ENCODE measurements around the gene UBALD1. TPM values are rescaled to one million over a fixed set of nuclear protein-coding genes. Genes with fewer than 3 reads are reported as not detected.
"Not testable (repeated sequence)": the region's sequence is repeated elsewhere in the genome, so short reads cannot be mapped to it uniquely, and the experiment has no call there.

The UBALD1 gene
- total and polyA plus RNA-seq, 2 donors: 5.9 to 20.4 TPM

DNA sequence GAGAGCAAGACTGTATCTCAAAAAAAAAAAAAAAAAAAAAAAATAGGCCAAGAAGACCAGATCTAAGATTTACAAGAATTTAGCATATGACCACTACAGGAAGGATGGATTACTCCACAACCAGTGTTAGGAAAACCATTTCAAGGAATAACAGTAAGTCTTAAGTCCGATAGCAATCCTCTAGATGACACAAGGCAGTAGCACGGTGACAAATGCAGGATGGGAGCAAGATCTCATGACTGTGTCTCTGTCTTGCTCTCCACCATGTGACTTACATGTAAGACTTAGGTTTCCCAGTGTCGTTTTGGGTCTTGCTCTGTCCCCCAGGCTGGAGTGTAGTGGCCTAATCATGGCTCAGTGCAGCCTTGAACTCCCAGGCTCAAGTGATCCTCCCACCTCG lies 30.8 kb downstream of the UBALD1 start:
- Histone ChIP-seq H3K27me3 (ENCODE audit: control insufficient read depth in 2 of 2, insufficient read depth in 1 of 2, low read length in 1 of 2) (peaks cover 0 to 19% of the 10 kb centered on the region in 2 donors), H3K4me1 (ENCODE audit: control insufficient read depth in 2 of 2, insufficient read depth in 2 of 2, low read length in 2 of 2) (peaks cover 0 to 3% of the 10 kb centered on the region in 2 donors), H3K27ac (ENCODE audit: low read depth in 1 of 2, low read length in 1 of 2) (no peak overlapping the region), H3K9me3 (ENCODE audit: control insufficient read depth in 2 of 2, insufficient read depth in 1 of 2, low read length in 1 of 2) (peaks cover 1 to 11% of the 10 kb centered on the region in 2 donors), H3K4me3 (ENCODE audit: low read length in 2 of 2) (no peak overlapping the region), H3K36me3 (ENCODE audit: control insufficient read depth in 2 of 2, insufficient read depth in 2 of 2, low read length in 1 of 2) (no peaks in the 10 kb centered on the region)
- no peak for DNase-seq (ENCODE audit: low read depth in 6 of 9, low spot score in 9 of 9)
- WGBS: 96% methylated on average over 4 of the region's 4 CpGs

DNA sequence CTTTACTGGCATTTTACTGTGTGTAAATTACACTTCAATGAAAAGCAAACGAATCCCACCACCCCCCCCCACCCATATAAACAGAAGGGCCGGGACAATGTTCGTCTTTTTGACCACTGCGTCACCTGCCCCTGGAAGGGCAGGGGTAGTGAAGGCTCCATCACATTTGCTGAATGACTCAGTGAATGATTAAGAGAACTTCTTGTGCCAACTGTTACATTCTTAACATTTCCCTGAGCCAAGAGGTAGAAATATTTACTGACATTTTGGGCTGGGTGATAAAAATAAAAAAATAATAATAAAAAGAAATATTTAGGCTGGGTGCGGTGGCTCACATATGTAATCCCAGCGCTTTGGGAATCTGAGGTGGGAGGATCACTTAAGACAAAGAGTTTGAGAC lies 34.4 kb downstream of the UBALD1 start:
- no peaks in the 10 kb centered on the region for H3K27me3 ChIP-seq (ENCODE audit: control insufficient read depth in 2 of 2, insufficient read depth in 1 of 2, low read length in 1 of 2)
- WGBS: 87% methylated on average over 6 of the region's 6 CpGs
- no peaks in the 10 kb centered on the region for H3K9me3 ChIP-seq (ENCODE audit: control insufficient read depth in 2 of 2, insufficient read depth in 1 of 2, low read length in 1 of 2)
- H3K27ac ChIP-seq (ENCODE audit: low read depth in 1 of 2, low read length in 1 of 2): no peak overlapping the region
- no peak for DNase-seq (ENCODE audit: low read depth in 6 of 9, low spot score in 9 of 9)
- no peaks in the 10 kb centered on the region for H3K36me3 ChIP-seq (ENCODE audit: control insufficient read depth in 2 of 2, insufficient read depth in 2 of 2, low read length in 1 of 2)
- peaks cover 0 to 5% of the 10 kb centered on the region in 2 donors for H3K4me1 ChIP-seq (ENCODE audit: control insufficient read depth in 2 of 2, insufficient read depth in 2 of 2, low read length in 2 of 2)
- no peak overlapping the region for H3K4me3 ChIP-seq (ENCODE audit: low read length in 2 of 2)

DNA sequence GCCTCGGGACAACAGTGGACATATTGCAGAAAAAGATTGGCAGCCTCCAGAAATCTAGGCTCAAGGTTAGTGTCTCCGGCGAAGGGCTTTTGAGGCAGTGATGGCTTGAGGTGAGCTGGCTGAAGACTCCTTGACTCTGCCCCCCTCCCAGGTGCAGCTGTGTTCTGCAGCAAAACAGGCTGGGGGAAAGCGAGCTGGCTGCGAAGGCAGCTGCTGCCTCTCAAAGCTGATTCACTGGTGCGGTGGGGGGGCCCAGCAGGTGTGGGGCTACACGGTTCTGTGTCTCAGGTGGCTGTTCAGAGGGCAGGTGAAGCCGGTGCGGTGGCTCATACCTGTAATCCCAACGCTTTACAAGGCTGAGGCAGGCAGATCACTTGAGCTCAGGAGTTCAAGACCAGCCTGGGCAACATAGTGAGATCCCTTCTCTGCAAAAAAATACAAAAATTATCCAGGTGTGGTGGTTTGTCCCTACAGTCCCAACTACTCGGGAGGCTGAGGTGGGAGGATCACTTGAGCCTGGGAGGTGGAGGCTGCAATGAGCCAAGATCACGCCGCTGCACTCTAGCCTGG lies 35.6 kb downstream of the UBALD1 start:
- WGBS: 87% methylated on average over 13 of the region's 13 CpGs
- Histone ChIP-seq H3K36me3 (ENCODE audit: control insufficient read depth in 2 of 2, insufficient read depth in 2 of 2, low read length in 1 of 2) (no peaks in the 10 kb centered on the region), H3K27ac (ENCODE audit: low read depth in 1 of 2, low read length in 1 of 2) (no peak overlapping the region), H3K4me3 (ENCODE audit: low read length in 2 of 2) (no peak overlapping the region), H3K27me3 (ENCODE audit: control insufficient read depth in 2 of 2, insufficient read depth in 1 of 2, low read length in 1 of 2) (no peaks in the 10 kb centered on the region), H3K4me1 (ENCODE audit: control insufficient read depth in 2 of 2, insufficient read depth in 2 of 2, low read length in 2 of 2) (peaks cover 0 to 14% of the 10 kb centered on the region in 2 donors), H3K9me3 (ENCODE audit: control insufficient read depth in 2 of 2, insufficient read depth in 1 of 2, low read length in 1 of 2) (no peaks in the 10 kb centered on the region)
- DNase-seq (ENCODE audit: low read depth in 6 of 9, low spot score in 9 of 9): peak in 1 of 9 donors; percentile 18

DNA sequence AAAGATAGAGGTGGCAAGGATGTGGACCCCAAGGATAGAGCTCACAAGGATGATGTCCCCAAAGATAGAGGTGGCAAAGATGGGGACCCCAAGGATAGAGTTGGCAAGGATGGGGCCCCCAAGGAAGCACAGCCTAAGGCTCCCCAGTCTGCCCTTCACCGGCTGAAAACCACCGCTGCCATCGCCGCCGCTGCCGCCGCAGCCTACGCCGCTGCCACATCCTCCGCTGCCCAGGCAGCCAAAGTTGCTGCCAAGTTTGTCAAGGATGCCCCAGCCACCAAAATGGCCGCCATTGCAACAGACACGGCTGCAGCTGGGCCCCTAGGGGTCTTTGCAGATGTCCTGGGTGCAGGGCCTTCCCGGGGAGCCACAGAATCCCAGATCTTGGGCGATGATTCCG lies 38.7 kb downstream of the UBALD1 start:
- Histone ChIP-seq H3K27me3 (ENCODE audit: control insufficient read depth in 2 of 2, insufficient read depth in 1 of 2, low read length in 1 of 2) (no peaks in the 10 kb centered on the region), H3K36me3 (ENCODE audit: control insufficient read depth in 2 of 2, insufficient read depth in 2 of 2, low read length in 1 of 2) (no peaks in the 10 kb centered on the region), H3K4me3 (ENCODE audit: low read length in 2 of 2) (no peak overlapping the region), H3K9me3 (ENCODE audit: control insufficient read depth in 2 of 2, insufficient read depth in 1 of 2, low read length in 1 of 2) (no peaks in the 10 kb centered on the region), H3K27ac (ENCODE audit: low read depth in 1 of 2, low read length in 1 of 2) (no peak overlapping the region), H3K4me1 (ENCODE audit: control insufficient read depth in 2 of 2, insufficient read depth in 2 of 2, low read length in 2 of 2) (peaks cover 0 to 14% of the 10 kb centered on the region in 2 donors)
- DNase-seq (ENCODE audit: low read depth in 6 of 9, low spot score in 9 of 9): no peak
- 98% methylated on average over 15 of the region's 15 CpGs for WGBS

DNA sequence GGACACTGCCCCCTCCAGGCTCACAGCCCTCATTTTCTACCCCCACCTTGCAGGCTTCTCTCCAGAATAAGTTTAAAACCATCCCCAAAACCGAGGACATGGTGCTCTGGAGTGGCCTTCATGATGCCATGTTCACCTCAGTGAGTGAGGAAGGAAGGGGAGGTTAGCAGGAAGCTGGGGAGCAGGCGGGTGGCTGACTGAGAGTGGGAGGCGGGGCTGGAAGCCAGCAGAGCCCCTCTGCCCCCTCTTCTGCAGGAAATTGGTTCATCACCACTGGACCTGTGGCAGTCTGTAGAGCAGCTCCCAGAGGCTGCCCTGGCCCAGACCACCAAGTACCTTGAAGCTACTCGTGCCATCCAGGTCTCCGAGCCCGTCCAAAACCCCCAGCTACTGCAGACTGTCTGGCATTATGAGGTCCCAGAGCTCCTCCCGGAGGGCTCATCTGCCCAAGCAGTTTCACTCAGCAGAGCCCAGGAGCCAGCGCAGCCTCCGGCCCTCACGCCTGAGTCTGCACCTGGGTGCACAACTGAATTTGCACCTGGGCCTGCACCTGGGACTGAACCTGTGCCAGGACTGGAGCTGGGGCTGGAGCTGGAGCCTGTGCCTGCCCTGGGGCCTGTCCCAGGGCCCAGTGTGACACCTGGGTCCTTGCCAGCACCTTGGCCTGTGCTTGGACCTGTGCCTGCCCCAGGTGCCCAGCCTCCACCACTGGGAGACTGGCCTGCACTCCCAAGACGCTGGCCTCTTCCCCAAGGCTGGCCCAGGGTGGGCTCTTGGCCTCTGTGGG lies 39.6 kb downstream of the UBALD1 start:
- peak in 2 of 9 donors; percentile 24 to 38 for DNase-seq (ENCODE audit: low read depth in 6 of 9, low spot score in 9 of 9)
- WGBS: 50% methylated on average over 11 of the region's 11 CpGs
- Histone ChIP-seq H3K9me3 (ENCODE audit: control insufficient read depth in 2 of 2, insufficient read depth in 1 of 2, low read length in 1 of 2) (no peaks in the 10 kb centered on the region), H3K4me3 (ENCODE audit: low read length in 2 of 2) (no peak overlapping the region), H3K27me3 (ENCODE audit: control insufficient read depth in 2 of 2, insufficient read depth in 1 of 2, low read length in 1 of 2) (no peaks in the 10 kb centered on the region), H3K27ac (ENCODE audit: low read depth in 1 of 2, low read length in 1 of 2) (no peak overlapping the region), H3K36me3 (ENCODE audit: control insufficient read depth in 2 of 2, insufficient read depth in 2 of 2, low read length in 1 of 2) (no peaks in the 10 kb centered on the region), H3K4me1 (ENCODE audit: control insufficient read depth in 2 of 2, insufficient read depth in 2 of 2, low read length in 2 of 2) (peaks cover 0 to 14% of the 10 kb centered on the region in 2 donors)

DNA sequence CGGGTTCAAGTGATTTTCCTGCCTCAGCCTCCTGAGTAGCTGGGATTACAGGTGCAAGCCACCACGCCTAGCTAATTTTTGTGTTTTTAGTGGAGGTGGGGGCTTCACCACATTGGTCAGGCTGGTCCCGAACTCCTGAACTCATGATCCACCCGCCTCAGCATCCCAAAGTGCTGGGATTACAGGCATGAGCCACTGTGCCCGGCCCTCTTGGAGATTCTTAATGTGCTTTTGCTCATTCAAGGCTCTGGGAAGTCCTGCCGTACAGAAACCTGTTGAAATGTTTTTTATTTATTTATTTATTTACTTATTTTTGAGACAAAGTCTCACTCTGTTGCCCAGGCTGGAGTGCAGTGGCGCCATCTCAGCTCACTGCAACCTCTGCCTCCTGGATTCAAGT lies 40.8 kb downstream of the UBALD1 start:
- 84% methylated on average over 7 of the region's 7 CpGs for WGBS
- DNase-seq (ENCODE audit: low read depth in 6 of 9, low spot score in 9 of 9); H3K27me3 ChIP-seq (ENCODE audit: control insufficient read depth in 2 of 2, insufficient read depth in 1 of 2, low read length in 1 of 2); H3K9me3 ChIP-seq (ENCODE audit: control insufficient read depth in 2 of 2, insufficient read depth in 1 of 2, low read length in 1 of 2); H3K36me3 ChIP-seq (ENCODE audit: control insufficient read depth in 2 of 2, insufficient read depth in 2 of 2, low read length in 1 of 2); H3K27ac ChIP-seq (ENCODE audit: low read depth in 1 of 2, low read length in 1 of 2); H3K4me3 ChIP-seq (ENCODE audit: low read length in 2 of 2): not testable (repeated sequence)
- H3K4me1 ChIP-seq (ENCODE audit: control insufficient read depth in 2 of 2, insufficient read depth in 2 of 2, low read length in 2 of 2): peaks cover 0 to 14% of the 10 kb centered on the region in 2 donors

DNA sequence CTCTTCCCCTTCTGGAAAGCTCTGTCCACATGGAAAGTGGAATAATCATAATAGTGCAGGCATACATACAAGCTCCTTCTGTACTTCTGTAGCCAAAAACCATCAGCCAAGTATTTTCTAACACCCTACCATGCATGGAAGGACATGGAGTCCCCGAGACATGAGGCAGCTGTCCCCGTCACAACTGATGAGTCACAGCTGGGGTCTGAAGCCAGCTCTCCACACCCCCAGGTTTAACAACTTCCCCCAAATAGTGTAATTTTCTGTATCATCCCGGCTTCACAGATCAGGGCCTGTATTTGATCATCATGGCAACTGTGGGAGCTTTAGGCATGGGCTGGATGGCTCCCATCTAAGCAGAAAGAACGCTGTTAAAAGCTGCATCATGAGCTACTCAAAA lies 42.0 kb downstream of the UBALD1 start:
- H3K27me3 ChIP-seq (ENCODE audit: control insufficient read depth in 2 of 2, insufficient read depth in 1 of 2, low read length in 1 of 2): no peaks in the 10 kb centered on the region
- DNase-seq (ENCODE audit: low read depth in 6 of 9, low spot score in 9 of 9): no peak
- no peak overlapping the region for H3K4me3 ChIP-seq (ENCODE audit: low read length in 2 of 2)
- no peaks in the 10 kb centered on the region for H3K9me3 ChIP-seq (ENCODE audit: control insufficient read depth in 2 of 2, insufficient read depth in 1 of 2, low read length in 1 of 2)
- no peaks in the 10 kb centered on the region for H3K36me3 ChIP-seq (ENCODE audit: control insufficient read depth in 2 of 2, insufficient read depth in 2 of 2, low read length in 1 of 2)
- 80% methylated on average over 4 of the region's 4 CpGs for WGBS
- no peak overlapping the region for H3K27ac ChIP-seq (ENCODE audit: low read depth in 1 of 2, low read length in 1 of 2)
- peaks cover 0 to 14% of the 10 kb centered on the region in 2 donors for H3K4me1 ChIP-seq (ENCODE audit: control insufficient read depth in 2 of 2, insufficient read depth in 2 of 2, low read length in 2 of 2)

DNA sequence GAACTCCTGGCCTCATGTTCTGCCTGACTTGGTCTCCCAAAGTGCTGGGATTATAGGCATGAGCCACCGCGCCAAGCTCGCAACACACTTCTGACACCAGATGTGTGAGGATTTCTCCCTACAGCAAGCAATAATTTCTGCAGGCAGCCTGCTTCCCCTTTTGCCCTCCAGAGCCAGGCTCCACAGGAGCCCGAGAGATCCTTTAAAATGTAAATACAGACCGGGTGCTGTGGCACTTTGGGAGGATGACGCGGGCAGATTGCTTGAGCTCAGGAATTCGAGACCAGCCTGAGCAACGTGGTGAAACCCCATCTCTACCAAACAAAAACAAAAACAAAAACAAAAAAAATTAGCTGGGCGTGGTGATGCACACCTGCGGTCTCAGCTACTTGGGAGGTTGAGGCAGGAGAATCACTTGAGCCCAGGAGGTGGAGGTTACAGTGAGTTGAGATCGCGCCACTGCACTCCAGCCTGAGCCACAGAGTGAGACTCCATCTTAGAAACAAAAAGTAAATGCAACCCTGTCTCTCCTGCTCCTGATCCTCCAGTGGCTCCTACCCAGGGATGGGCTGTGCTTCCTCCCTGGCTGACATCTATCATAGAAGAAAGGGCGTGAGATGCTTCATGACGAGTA lies 43.9 kb downstream of the UBALD1 start:
- WGBS: 90% methylated on average over 15 of the region's 15 CpGs
- H3K4me1 ChIP-seq (ENCODE audit: control insufficient read depth in 2 of 2, insufficient read depth in 2 of 2, low read length in 2 of 2): peaks cover 0 to 14% of the 10 kb centered on the region in 2 donors
- DNase-seq (ENCODE audit: low read depth in 6 of 9, low spot score in 9 of 9): no peak

DNA sequence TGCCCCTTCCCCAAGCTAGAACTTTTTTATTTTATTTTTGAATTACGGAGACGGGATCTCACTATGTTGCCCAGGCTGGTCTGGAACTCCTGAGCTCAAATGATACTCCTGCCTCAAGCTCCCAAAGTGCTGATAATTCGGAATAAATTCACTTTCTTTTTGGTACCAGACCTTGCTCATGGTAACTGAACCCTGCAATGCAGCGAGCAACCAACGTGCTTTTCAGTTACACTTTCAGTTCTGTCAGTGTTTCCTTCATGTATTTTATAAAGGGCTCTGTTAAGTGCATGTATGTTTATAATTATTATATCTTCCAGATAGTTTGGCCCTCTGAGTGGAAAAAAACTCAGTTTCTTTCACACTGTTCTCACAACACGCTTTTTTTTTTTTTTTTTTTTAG lies 44.6 kb downstream of the UBALD1 start:
- Histone ChIP-seq H3K4me1 (ENCODE audit: control insufficient read depth in 2 of 2, insufficient read depth in 2 of 2, low read length in 2 of 2) (peaks cover 0 to 8% of the 10 kb centered on the region in 2 donors), H3K4me3 (ENCODE audit: low read length in 2 of 2) (no peak overlapping the region), H3K36me3 (ENCODE audit: control insufficient read depth in 2 of 2, insufficient read depth in 2 of 2, low read length in 1 of 2) (no peaks in the 10 kb centered on the region), H3K27me3 (ENCODE audit: control insufficient read depth in 2 of 2, insufficient read depth in 1 of 2, low read length in 1 of 2) (no peaks in the 10 kb centered on the region), H3K27ac (ENCODE audit: low read depth in 1 of 2, low read length in 1 of 2) (no peak overlapping the region), H3K9me3 (ENCODE audit: control insufficient read depth in 2 of 2, insufficient read depth in 1 of 2, low read length in 1 of 2) (no peaks in the 10 kb centered on the region)
- WGBS: 94% methylated on average over 6 of the region's 6 CpGs
- no peak for DNase-seq (ENCODE audit: low read depth in 6 of 9, low spot score in 9 of 9)

More for the DNA sequence above, 43.9 kb downstream of the UBALD1 start:
- H3K27me3 ChIP-seq (ENCODE audit: control insufficient read depth in 2 of 2, insufficient read depth in 1 of 2, low read length in 1 of 2): no peaks in the 10 kb centered on the region
- no peaks in the 10 kb centered on the region for H3K9me3 ChIP-seq (ENCODE audit: control insufficient read depth in 2 of 2, insufficient read depth in 1 of 2, low read length in 1 of 2)
- no peak overlapping the region for H3K27ac ChIP-seq (ENCODE audit: low read depth in 1 of 2, low read length in 1 of 2)
- no peaks in the 10 kb centered on the region for H3K36me3 ChIP-seq (ENCODE audit: control insufficient read depth in 2 of 2, insufficient read depth in 2 of 2, low read length in 1 of 2)
- no peak overlapping the region for H3K4me3 ChIP-seq (ENCODE audit: low read length in 2 of 2)

Measured in thymus (tissue), 11 donors.